RWPE2 (cell line): ENCODE data around the gene CES3.

Experiments used
- ATAC-seq: fragments of 200-7000 bp; cut with Tn5 transposase; 3 replicates; pipeline ENCODE4 v1.9.1; 2021; ENCODE audit warnings: low read depth
- DNase-seq: peaks from one replicate; pipeline ENCODE4 v3.0.0-alpha.2; 2020; ENCODE audit warnings: low spot score
- H3K27ac ChIP-seq: fragments of 450-650 bp; 2 replicates; pipeline ENCODE4 v1.5.1; 2017; ENCODE audit warnings: mild to moderate bottlenecking; ENCODE audit not compliant: poor library complexity, severe bottlenecking
- H3K27me3 ChIP-seq: fragments of 250-450 bp; sonication (Bioruptor Pico); 2 replicates; pipeline ENCODE4 v1.5.1; 2021; ENCODE audit warnings: mild to moderate bottlenecking, moderate library complexity; ENCODE audit not compliant: insufficient read depth, poor library complexity, severe bottlenecking
- H3K36me3 ChIP-seq: fragments of 250-450 bp; sonication (Bioruptor Pico); 2 replicates; pipeline ENCODE4 v1.5.1; 2020; ENCODE audit warnings: low read depth, mild to moderate bottlenecking, moderate library complexity
- H3K4me1 ChIP-seq: fragments of 250-450 bp; sonication (Bioruptor Pico); 2 replicates; pipeline ENCODE4 v1.5.1; 2021; ENCODE audit warnings: mild to moderate bottlenecking, moderate library complexity; ENCODE audit not compliant: insufficient read depth, poor library complexity, severe bottlenecking
- H3K4me3 ChIP-seq: fragments of 250-450 bp; sonication (Bioruptor Pico); 2 replicates; pipeline ENCODE4 v1.5.1; 2021; ENCODE audit warnings: mild to moderate bottlenecking, moderate library complexity; ENCODE audit not compliant: severe bottlenecking
- H3K9me3 ChIP-seq: fragments of 250-450 bp; sonication (Bioruptor Pico); 2 replicates; pipeline ENCODE4 v1.5.1; 2021; ENCODE audit warnings: mild to moderate bottlenecking, moderate library complexity; ENCODE audit not compliant: severe bottlenecking
- CTCF ChIP-seq: fragments of 450-650 bp; IDR thresholded peaks from one replicate; pipeline ENCODE4 v1.5.1; 2017; ENCODE audit warnings: mild to moderate bottlenecking, moderate library complexity; ENCODE audit not compliant: poor library complexity, severe bottlenecking

CES3 gene

GRCh38 chr16:66926171-66926947 lies 34.7 kb upstream of the CES3 start:
- ATAC-seq (no peak), DNase-seq (no peak)
- peaks cover 18% of the 10 kb centered on the region for H3K4me1 ChIP-seq
- no peak for TF ChIP-seq CTCF
- no peak overlapping the region for H3K27ac ChIP-seq
- H3K27me3 ChIP-seq, result peaks cover 20% of the 10 kb centered on the region
- no peak overlapping the region for H3K4me3 ChIP-seq
- no peaks in the 10 kb centered on the region for H3K9me3 ChIP-seq
- H3K36me3 ChIP-seq, result no peaks in the 10 kb centered on the region

- H3K4me1 ChIP-seq, result peaks cover 18% of the 10 kb centered on the region
- no peaks in the 10 kb centered on the region for H3K9me3 ChIP-seq
- no peak for DNase-seq
- TF ChIP-seq CTCF, result no peak
- no peak overlapping the region for H3K4me3 ChIP-seq
- peaks cover 20% of the 10 kb centered on the region for H3K27me3 ChIP-seq
- peak; percentile 56 for ATAC-seq
- no peak overlapping the region for H3K27ac ChIP-seq
- H3K36me3 ChIP-seq, result 0 out of 2 replicates have a peak, but pooled peaks cover 5% of the 10 kb centered on the region
These were observed 34.1 kb upstream of the CES3 start for GRCh38 chr16:66926961-66927436.

- no peak for TF ChIP-seq CTCF
- no peaks in the 10 kb centered on the region for H3K9me3 ChIP-seq
- H3K4me1 ChIP-seq, result peaks cover 18% of the 10 kb centered on the region
- H3K4me3 ChIP-seq, result no peak overlapping the region
- no peak for ATAC-seq
- H3K27me3 ChIP-seq, result peaks cover 20% of the 10 kb centered on the region
- peak overlapping the region; percentile 2 for H3K27ac ChIP-seq
- no peak for DNase-seq
- H3K36me3 ChIP-seq, result peaks cover 7% of the 10 kb centered on the region; the same call in 1 of the 2 replicates
These were observed 33.0 kb upstream of the CES3 start for GRCh38 chr16:66927918-66928649.

- Histone ChIP-seq H3K27ac (peak overlapping the region; percentile 2), H3K4me3 (no peak overlapping the region), H3K9me3 (no peaks in the 10 kb centered on the region), H3K36me3 (peaks cover 7% of the 10 kb centered on the region; the same call in 1 of the 2 replicates), H3K27me3 (peaks cover 20% of the 10 kb centered on the region), H3K4me1 (peaks cover 22% of the 10 kb centered on the region)
- peak; percentile 16 for TF ChIP-seq CTCF
- DNase-seq, result no peak
- no peak for ATAC-seq
These were observed 32.2 kb upstream of the CES3 start for GRCh38 chr16:66928702-66929388.
